GM19372 (cell line): ENCODE measurements around the gene PEX26.
A peak's percentile ranks its signal among the peaks of the same experiment; 100 is the strongest.
"Not testable (repeated sequence)": the region's sequence is repeated elsewhere in the genome, so short reads cannot be mapped to it uniquely, and the experiment has no call there.

Experiments used
- ATAC-seq: cut with Tn5 transposase; IDR thresholded peaks from one replicate; pipeline ENCODE4 v1.9.1; 2021; ENCODE audit warnings: mild to moderate bottlenecking, low read depth, moderate library complexity; ENCODE audit not compliant: unreplicated experiment

The PEX26 gene

GRCh38 chr22:18077639-18078328, at the start of gene PEX26:
PEX26 (plus strand) TSS chr22:18077990; CDS start chr22:18078377, 387 bp downstream.
- peak; percentile 92 for ATAC-seq

DNA sequence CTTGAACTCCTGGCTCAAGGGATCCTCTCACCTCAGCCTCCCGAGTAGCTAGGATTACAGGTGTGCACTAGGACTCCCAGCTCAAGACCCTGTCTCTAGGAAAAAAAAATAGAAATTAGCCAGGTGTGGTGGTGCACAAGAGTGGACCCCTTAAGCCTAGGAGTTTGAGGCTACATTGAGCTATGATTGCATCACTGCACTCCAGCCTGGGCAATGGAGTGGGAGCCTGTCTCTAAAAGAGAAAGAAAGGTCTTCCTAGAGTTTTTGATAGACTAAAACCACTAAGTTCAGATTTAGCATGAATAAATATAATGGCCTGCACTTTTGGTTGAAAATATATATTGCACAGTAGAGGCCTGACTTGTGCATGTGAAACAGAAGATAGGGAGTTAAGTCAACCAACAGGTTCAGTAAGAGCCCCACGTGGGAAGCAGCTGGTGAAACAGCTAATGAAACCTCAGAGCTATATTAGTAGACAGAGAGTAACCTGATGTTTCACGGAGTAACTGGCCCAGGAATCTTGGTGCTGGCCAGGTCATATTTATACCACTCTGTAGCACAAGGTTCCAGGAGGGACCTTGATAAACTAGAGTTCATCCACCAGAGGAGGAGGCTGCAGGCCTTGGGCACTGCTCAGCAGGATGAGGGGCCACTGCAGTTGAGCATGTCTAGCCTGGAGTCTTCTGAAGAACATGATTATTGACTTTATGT, 48.8 kb upstream of the PEX26 start:
- ATAC-seq, result no peak

DNA sequence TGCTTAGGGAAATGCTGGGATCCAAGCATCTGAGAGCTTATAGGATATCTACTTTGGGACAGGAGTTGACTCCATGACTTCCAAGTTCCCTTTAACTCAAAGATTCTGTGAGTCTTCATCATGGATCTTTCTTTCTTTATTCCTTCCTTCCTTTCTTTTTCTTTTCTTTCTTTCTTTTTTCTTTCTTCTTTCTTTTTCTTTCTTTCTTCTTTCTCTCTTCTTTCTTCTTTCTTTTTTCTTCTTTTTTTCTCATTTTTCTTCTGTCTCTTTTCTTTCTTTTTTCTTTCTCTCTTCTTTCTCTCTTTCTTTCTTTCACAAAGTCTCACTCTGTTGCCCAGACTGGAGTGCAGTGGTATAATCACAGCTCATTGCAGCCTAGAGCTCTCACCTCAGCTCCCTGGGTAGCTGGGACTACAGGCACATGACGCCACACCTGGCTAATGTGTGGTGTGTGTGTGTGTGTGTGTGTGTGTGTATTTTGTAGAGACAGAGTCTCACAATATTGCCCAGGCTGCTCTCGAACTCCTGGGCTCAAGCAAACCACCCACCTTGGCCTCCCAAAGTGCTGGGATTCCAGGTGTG, 48.0 kb upstream of the PEX26 start:
- no peak for ATAC-seq

DNA sequence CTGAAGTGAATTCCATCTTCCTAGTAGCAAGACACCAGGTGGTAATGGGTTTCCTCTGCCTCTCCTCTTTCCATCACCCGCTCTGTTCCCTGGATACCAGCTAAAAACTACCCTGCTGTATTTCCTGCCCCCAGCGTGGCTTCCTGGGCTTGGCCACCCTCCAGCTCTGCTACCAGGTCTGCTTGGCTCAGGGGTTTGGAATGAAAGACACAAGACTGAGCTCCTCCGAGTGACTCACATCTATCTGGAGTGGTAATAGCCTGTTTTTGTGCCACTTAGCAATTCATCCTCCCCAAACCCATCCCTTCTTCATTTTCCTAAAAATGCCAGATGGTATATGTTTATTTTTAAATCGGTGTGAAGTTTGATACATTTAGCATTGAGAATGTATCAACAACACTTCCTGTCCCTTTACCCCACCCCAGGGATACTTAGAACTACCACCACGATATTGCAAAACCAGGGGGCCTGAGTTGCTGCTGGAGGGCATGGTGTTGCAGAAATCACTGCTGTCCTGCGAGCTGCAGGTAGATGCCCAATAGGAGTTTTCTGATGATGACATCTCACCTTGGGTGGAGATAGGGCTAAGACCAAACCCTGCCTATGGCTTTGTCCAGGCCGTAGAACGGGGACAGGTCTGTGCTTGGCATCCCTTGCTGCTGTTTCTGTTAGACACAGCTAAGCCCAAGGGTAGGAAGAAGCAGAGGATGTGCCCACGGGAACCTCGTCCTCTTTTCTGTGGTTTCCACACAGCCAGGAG, 45.9 kb upstream of the PEX26 start:
- ATAC-seq, result no peak

- ATAC-seq, result no peak
These were observed 45.2 kb upstream of the PEX26 start for GRCh38 chr22:18032455-18033101.

- no peak for ATAC-seq
These were observed 44.4 kb upstream of the PEX26 start for GRCh38 chr22:18033204-18033998.

DNA sequence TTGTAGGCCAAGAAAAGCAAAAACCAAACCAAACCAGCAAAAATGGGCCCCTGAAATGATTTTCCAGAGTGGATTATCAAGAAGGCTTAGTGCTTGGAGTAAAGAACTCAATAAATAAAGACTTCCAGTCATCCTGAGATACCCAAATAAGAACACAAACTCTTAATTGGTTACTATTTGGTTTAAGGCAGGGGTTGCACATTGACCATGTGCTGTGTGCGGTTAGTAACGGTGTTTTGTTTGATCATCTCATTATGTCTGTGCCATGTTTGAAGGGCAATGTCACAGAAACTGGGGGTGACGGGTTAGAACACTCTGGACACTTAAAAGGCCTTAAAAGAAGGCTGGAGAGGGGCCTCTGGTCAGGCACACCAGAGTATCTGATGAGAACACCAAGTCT, 43.7 kb upstream of the PEX26 start:
- no peak for ATAC-seq

DNA sequence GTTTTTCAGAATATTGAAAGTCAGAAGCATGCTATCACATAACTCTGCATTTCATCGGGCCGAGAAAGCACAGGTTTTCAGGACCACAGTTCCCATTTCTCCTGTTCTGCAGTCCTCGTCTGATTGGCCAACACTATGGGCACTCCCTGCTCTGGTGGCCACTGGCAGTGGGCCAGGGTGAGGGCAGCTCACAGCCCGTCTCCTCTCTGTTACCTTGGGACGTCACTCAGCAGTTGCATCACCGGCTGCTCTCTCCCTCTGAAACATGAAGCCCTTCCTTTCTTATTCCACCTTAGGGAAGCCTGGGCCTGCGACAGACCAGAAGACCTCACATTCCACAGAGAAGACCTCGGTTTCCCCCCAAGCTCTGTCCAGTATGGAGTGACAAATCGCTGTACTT, 42.0 kb upstream of the PEX26 start:
- no peak for ATAC-seq

- ATAC-seq, result not testable (repeated sequence)
These were observed 36.9 kb upstream of the PEX26 start for GRCh38 chr22:18040898-18041297.

DNA sequence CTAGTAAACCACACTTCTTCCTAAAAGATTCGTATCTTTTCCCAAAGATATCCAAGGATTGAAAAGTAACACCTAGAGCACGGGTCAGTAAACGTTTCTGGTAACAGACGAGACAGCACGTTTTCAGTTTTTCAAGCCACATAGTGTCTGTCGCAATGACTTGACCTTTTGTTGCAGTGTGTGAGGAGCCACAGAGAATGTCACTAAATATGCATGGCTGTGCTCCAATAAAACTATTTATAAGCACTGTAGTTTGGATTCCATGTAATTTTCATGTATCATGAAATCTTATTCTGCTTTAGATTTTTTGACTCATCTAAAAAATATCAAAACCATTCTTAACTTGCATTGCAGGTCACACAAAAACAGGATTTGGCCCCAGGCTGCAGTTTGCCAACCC, 35.1 kb upstream of the PEX26 start:
- ATAC-seq, result no peak

- ATAC-seq, result no peak
These were observed 33.1 kb upstream of the PEX26 start for GRCh38 chr22:18044548-18045271.

DNA sequence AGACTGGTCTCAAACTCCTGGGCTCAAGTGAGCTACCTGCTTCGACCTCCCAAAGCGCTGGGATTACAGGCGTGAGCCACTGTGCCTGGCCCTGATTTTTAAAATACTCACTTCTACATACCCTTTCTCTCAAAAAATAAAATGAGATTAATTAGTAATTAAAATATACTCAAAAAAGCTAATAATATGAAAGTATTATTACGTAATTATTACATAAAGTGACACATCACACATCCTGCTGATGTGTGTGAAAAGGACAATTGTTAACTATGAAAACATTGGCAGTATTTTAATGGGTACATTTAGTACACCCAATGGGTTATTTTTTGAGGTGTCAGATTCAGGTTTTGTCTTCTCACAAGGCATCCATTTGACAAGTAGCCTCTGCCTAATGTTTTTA, 32.0 kb upstream of the PEX26 start:
- ATAC-seq, result no peak

- no peak for ATAC-seq
These were observed 29.7 kb upstream of the PEX26 start for GRCh38 chr22:18048041-18048440.

- no peak for ATAC-seq
These were observed 29.3 kb upstream of the PEX26 start for GRCh38 chr22:18048441-18048898.

DNA sequence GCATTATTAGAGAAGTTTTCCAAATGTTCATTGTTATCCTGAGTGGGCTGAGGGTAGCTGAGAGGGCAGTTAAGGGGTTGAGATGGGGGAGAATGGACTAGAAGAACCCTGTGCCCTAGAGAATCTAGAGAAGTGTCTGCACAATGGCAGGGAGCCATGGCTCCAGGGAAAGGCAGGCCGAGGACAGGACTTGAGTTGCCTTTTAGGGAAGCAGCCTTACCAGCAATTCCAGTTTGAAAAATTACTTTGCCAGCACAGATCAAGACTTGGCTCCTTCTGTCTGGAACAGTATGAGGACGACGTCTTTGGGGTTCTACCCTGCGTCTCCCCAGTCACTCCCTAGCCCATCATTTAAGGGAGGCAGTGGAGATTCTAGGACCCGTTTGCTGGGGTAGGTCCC, 27.7 kb upstream of the PEX26 start:
- no peak for ATAC-seq

- ATAC-seq, result not testable (repeated sequence)
These were observed 26.7 kb upstream of the PEX26 start for GRCh38 chr22:18051113-18051512.

- not testable (repeated sequence) for ATAC-seq
These were observed 24.4 kb upstream of the PEX26 start for GRCh38 chr22:18053216-18053946.

DNA sequence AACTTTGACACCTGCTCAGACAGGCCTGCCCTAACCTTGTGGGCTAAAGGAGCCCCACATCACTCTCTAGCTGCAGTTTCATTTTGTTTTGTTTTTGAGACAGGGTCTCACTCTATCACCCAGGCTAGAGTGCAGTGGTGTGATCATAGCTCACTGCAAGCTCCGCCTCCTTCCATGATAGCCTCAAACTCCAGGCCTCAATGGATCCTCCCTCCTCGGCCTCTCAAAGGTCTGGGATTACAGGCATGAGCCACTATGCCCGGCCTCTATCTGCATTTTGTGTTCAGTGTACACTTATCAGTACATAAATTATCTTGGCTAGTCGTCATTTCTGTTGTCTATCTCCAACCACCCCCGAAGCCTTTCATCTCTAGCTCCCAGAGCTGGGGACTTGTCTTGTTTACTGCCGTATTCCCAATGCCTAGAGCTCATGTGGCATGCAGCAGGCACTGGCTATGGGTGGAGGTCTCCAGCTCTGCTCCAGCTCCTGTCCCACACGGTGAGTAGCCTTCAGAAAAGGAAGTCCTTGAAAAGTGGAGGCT, 22.1 kb upstream of the PEX26 start:
- ATAC-seq, result no peak
